ENCODE data around the gene MEIS3.

MEIS3 gene

GRCh38 chr19:47435196-47435595, 15.9 kb upstream of the MEIS3 start:
- no peak for DNase-seq

- no peak for DNase-seq
These were observed 14.8 kb upstream of the MEIS3 start for GRCh38 chr19:47434088-47434487.

- DNase-seq: no peak
These were observed 13.8 kb upstream of the MEIS3 start for GRCh38 chr19:47433121-47433520.

GRCh38 chr19:47432499-47432898, 13.2 kb upstream of the MEIS3 start:
- no peak for DNase-seq

GRCh38 chr19:47432091-47432490, 12.8 kb upstream of the MEIS3 start:
- no peak for DNase-seq

- no peak for DNase-seq
These were observed 10.9 kb upstream of the MEIS3 start for GRCh38 chr19:47430041-47430802.

GRCh38 chr19:47429140-47429793, 9.9 kb upstream of the MEIS3 start:
- no peak for DNase-seq

- peak; percentile 74 for DNase-seq
These were observed 9.0 kb upstream of the MEIS3 start for GRCh38 chr19:47428177-47428894.

GRCh38 chr19:47427241-47428176, 8.2 kb upstream of the MEIS3 start:
- DNase-seq: peak; percentile 66

- DNase-seq: no peak
These were observed 4.0 kb upstream of the MEIS3 start for GRCh38 chr19:47423203-47423882.

GRCh38 chr19:47422417-47423163, 3.3 kb upstream of the MEIS3 start:
- DNase-seq: no peak

GRCh38 chr19:47421844-47422395, 2.6 kb upstream of the MEIS3 start:
- DNase-seq: no peak

- DNase-seq: no peak
These were observed 2.0 kb upstream of the MEIS3 start for GRCh38 chr19:47421244-47421786.

GRCh38 chr19:47419789-47420188, 462 bp upstream of the MEIS3 start:
- DNase-seq: no peak

GRCh38 chr19:47418692-47419029, 666 bp downstream of the MEIS3 start:
- no peak for DNase-seq

GRCh38 chr19:47417746-47418691, 1.3 kb downstream of the MEIS3 start:
- no peak for DNase-seq

GRCh38 chr19:47417107-47417745, 2.1 kb downstream of the MEIS3 start:
- DNase-seq: no peak

GRCh38 chr19:47416643-47416985, 2.7 kb downstream of the MEIS3 start:
- DNase-seq: no peak

- DNase-seq: no peak
These were observed 3.2 kb downstream of the MEIS3 start for GRCh38 chr19:47415953-47416642.

All from T-helper 9 cell (primary cell).